DMS53 treated with DMSO at 0.1 percent for 48 hours (cell line): ENCODE measurements around the gene TBC1D5.
"Not testable (repeated sequence)": the region's sequence is repeated elsewhere in the genome, so short reads cannot be mapped to it uniquely, and the experiment has no call there.

Source experiments
- DNase-seq: peaks from one replicate; lab custom pipeline; 2025; ENCODE audit not compliant: unreplicated experiment; lab: John Stamatoyannopoulos, UW

Gene TBC1D5

DNA sequence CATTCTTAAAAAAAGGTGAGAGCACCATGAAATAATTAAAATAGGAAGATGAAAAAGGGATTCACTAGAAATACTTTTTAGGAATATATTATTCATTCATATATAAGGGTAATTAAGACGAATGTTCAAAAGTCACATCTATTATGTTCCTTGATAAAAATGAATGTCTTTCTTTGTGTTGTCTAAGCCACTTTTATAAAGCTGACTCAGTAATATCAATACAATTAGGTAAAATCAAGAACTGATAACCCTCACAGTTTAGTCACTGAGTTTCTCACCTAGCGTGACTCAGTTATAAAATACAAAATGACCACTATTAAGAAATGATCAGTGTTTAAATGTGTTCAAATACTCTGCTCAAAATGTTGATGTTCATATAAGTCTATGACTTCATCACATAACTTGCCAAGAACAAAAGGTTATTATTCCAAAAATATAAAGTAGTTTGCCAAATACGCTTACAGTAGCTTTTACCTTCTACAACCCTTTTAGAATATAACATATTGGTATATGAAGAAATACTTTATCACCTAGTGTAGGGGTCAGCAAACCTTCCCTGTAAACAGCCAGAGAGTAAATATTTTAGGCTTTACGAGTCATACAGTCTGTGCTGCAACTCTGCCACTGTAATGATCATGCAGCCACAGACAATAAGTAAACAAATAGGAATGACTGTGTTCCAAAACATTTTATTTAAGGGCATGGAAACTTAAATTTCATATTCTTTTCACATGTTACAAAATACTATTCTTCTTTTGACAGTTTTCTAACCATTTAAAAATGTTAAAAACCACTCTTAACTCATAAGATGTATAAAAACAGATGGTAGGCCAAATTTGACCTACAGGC, 369.8 kb downstream of the TBC1D5 start:
- no peak for DNase-seq

DNA sequence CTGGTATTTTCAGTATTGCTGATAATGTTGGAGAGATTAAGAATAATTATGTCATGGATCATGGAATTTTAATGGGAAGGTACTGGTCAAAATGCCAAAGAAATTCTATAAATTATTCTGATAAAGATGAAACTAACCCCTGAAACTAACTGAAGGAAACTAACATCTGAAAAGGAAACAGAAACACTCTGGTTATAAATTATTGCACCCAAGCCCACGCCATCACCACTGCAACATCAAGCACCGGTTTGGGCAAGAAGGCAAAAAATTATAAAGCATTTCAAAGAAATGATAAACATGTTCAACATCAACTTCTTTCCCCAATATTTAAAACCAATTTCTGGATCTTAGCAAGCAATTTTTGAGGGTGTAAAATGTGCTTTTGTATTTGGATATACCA, 372.5 kb downstream of the TBC1D5 start:
- DNase-seq, result no peak

DNA sequence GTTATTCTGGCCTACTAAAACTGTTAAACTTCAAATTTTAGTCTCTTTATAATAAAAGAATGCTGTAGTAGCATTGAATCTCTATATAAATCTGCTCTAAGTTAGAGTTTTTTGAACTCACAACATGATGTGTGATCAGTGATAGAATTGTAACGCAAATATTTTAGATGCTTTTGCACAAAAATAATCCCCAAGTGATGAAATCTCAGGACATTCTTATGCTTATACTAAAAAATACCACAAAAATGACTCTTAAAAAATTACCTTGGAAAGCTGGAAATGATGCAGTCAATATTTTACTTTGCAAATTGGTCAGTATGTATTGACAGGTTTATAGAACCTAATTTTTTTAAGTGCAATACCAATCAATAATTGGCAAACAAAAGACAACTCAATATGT, 375.3 kb downstream of the TBC1D5 start:
- no peak for DNase-seq

DNA sequence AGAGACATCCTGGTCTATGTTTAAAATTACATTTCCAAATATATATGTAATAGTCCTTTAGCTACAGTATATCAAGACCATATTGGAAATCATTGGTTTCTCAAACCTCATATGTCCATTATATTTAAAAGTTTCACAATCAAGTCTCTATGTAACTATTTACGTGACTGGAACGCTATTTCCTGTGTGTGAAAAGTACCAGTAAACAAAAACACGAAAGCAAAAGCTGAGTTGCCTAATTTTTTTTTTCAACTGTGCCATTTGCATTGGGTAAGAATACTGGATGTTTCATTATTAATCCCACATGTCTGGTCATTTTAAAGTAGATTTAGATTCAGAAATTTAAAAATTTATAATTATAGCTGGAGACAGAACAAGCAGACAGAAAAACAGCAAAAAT, 381.4 kb downstream of the TBC1D5 start:
- DNase-seq, result no peak

- DNase-seq, result no peak
Measured at GRCh38 chr3:17359911-17360310, 382.5 kb downstream of the TBC1D5 start.

- no peak for DNase-seq
Measured at GRCh38 chr3:17357035-17357710, 385.3 kb downstream of the TBC1D5 start.

DNA sequence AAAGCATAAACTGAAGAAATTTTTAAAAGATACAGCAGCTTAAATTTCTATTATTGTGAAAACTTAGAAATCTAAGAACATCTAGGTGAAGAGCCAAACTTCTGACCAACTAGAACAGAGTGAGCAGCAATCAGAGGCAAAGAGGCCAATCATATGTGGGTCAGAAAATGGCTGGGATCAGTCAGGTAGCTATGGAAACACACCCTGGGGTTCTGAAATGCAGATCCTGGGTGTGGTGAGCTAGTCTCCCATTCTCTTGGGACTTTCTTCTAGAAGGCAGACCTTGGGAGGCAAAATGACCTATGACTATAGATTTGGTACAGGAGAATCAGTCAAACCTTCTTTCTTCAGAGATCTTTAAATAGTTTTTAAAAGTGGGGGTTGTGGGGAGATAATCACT, 385.8 kb downstream of the TBC1D5 start:
- DNase-seq, result no peak

- DNase-seq, result no peak
Measured at GRCh38 chr3:17355591-17355990, 386.8 kb downstream of the TBC1D5 start.

DNA sequence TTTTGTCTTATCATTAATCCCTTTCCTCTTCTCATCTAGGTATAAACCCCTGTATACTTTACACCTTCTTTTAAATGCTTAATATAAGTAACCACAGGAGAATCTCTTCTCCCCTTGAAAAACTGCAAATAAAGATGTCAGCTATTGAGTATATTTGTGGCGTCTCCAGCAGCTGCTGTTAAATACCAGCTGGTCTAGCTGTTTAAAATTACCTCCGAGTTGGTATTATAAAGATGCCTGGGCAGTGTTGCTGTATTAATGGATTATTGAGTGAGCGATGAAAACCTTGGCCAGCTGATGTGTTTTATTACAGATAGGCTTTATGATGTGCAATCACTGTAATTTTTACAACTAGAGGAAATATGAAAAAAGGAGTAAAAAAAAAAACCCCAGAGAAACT, 388.1 kb downstream of the TBC1D5 start:
- DNase-seq, result no peak

DNA sequence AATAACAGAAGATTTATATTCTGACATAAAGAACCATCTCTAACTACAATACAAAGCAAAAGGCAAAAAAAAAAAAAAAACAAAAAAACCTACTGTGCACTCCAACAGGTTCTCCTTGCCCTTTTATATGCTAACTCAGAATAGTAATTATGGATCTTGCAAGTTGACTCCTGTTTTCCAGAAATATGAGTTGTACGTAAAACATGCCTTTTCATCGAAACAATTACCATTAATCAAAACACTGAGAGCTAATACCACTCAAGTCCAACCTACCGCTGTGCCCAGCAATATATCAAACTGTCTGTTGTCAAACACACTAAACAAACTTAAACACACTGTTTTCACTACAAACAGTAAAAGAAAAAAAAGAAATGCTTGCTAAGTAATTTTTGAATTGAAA, 389.8 kb downstream of the TBC1D5 start:
- DNase-seq, result no peak

- DNase-seq, result not testable (repeated sequence)
Measured at GRCh38 chr3:17351193-17351592, 391.2 kb downstream of the TBC1D5 start.

DNA sequence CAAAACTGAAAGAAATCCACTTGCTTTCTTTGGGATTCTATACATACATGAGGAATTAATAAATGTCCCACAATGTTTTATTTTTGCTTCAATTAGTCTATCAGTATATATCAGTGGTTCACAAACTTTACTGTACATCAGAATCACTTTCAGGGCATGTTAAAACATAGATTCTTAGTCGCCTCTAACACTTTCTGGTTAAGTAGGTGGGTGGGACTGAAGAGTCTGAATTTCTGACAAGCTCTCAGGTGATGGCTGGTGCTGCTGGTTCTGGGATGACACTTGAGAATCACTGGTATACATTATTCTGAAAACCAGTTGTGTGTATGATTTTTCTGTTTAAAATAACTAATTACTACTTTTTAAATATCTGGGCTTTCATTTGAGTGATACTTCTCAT, 393.3 kb downstream of the TBC1D5 start:
- DNase-seq, result no peak

- no peak for DNase-seq
Measured at GRCh38 chr3:17342119-17342518, 400.3 kb downstream of the TBC1D5 start.

DNA sequence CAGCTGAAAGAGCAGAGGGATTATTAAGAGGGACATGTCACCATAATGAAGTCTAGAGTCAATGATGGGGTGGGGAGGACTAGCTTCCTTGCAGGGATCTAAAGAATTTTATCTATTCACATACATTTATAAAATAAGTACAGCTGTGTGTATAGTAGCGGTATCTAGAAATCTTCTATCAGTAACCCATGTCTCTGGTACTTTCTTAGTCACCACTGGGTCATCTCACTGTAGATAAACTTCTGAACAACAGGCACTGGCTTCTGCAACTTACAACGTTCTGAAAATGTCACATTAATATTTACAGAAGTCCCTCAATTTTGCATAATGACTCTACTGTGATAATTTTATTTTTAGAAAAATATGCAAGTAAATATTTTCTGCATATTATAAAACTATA, 401.7 kb downstream of the TBC1D5 start:
- no peak for DNase-seq

DNA sequence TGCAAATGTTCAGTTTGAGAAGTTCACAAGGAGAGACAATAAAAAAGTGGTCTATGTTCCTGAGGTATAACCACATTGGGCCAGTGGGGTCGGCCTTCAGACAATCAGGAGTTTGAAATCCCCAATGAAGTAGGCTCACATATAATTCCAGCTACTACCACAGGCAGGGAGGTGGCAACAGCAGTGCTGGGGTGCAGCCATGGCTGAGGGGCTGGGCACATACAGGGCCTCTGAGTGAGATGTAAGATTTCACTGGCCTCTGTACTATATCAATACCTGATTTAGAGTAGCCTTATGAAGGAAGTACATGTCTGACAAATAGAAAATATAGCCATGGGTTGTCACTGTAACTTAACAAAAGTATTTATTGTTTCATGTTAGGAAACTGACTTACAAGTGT, 402.2 kb downstream of the TBC1D5 start:
- DNase-seq, result no peak

DNA sequence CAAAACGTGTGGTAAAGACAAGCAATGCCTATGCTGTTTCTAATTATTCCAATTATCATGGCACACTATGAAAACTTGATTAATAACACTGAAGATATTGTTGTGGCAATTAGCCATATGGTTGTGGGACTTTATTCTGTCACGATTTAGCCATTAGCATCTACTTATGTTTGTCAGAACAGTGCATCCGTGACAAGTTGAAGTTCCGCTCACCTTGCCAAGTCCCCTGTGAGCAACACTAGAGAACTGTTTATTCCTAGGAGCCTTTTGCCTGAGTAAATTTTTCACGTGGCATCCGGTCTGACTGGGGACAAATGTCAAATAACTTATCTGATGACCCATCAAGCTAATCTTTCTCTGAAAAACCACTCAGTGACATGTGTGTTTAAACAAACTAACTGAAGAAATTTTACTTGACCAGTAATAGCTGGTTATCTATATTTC, 403.3 kb downstream of the TBC1D5 start:
- no peak for DNase-seq

GRCh38 chr3:17336291-17336690, 406.1 kb downstream of the TBC1D5 start:
- DNase-seq, result no peak

DNA sequence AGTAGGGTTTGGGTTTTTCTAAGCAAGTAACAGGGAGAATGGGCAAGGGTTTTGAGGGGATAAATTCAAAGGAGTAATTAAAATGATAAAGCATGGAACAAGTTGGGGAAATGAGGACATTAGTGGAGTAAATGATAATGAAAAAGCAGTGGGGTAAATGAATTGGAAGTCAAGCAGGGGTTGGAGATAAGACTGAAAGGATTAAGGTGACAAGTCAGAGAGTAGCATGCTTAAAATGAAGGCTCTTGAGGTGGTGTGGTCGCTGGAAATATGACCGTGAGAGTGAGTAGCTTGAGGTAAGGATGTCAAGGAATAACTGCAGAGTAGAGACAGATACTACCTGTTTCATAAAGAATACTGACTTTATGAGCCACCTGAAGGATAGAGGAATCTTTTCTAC, 408.5 kb downstream of the TBC1D5 start:
- DNase-seq, result no peak

- no peak for DNase-seq
Measured at GRCh38 chr3:17333446-17333845, 409.0 kb downstream of the TBC1D5 start.

DNA sequence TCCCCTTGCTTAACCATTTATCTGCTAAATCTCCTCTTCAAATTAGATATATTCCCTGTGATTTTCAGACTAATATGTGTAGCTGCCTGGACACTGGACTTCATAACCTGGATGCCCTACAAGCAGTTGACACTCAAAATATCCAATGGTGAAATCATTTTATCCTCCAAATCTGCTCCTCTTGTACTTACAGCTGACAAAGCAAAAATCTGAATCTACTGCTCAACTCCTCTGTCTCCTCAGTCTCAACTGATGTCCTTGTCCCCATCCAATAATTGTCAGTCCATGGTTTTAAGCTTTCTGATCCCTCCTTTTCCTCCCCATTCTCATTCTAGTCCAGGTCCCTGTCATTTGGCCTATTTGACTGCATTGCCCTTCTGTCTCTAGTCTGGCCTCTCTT, 411.8 kb downstream of the TBC1D5 start:
- no peak for DNase-seq

- no peak for DNase-seq
Measured at GRCh38 chr3:17329927-17330326, 412.5 kb downstream of the TBC1D5 start.

DNA sequence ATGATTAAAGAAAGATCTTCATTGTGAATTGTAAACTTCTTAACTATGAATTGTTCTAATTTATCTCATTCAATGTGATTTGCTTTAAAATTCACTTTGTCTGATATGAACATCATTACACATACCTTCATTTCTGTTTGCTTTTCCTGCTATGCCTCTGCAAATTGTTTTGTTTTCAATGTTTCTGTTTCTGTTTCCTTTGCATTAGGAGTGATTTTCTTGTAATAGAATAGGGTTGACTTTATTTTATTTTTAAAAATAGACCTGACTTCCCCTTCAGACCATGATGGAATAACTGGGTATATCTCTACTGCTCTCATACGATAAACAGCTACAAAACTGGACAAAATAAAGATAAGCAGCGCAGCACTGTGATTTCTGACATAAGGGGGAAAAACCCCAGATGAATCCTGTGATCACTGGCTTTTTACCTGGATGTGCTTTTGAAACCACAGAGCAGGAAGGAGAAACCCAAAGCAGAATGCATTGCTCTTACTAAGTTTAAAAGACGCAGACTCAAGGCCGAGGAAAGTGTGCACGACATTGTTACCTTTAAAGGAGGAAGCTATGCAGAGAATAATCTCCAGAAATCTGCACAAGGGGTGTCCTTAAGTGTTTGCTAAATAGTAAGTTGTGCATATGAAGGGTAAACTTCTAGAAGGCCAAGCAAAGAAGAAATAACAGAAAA, 420.2 kb downstream of the TBC1D5 start:
- no peak for DNase-seq
